BLaER1 (cell line): Measurements from ENCODE around the gene FN1.

Experiments used
- H3K27ac ChIP-seq: shearing (Covaris generic); formaldehyde crosslinking; 2 replicates; pipeline ENCODE4 v1.8.1; 2022
- H3K27me3 ChIP-seq: shearing (Covaris generic); formaldehyde crosslinking; 2 replicates; pipeline ENCODE4 v1.8.1; 2022
- H3K36me3 ChIP-seq: shearing (Covaris generic); formaldehyde crosslinking; 2 replicates; pipeline ENCODE4 v1.8.1; 2022
- H3K4me1 ChIP-seq: shearing (Covaris generic); formaldehyde crosslinking; 2 replicates; pipeline ENCODE4 v1.8.1; 2022
- H3K4me2 ChIP-seq: shearing (Covaris generic); formaldehyde crosslinking; 2 replicates; pipeline ENCODE4 v1.8.1; 2022
- H3K4me3 ChIP-seq: shearing (Covaris generic); formaldehyde crosslinking; 2 replicates; pipeline ENCODE4 v1.8.1; 2022
- H3K9ac ChIP-seq: shearing (Covaris generic); formaldehyde crosslinking; 2 replicates; pipeline ENCODE4 v1.8.1; 2022
- H3K9me3 ChIP-seq: shearing (Covaris generic); formaldehyde crosslinking; 2 replicates; pipeline ENCODE4 v1.8.1; 2022
- H4K20me1 ChIP-seq: shearing (Covaris generic); formaldehyde crosslinking; 2 replicates; pipeline ENCODE4 v1.8.1; 2022
- Cebpa-rat ChIP-seq: shearing (Covaris generic); IDR thresholded peaks from 2 replicates; pipeline ENCODE4 v1.8.1; 2022

FN1 gene

GRCh38 chr2:215356334-215356947, 79.4 kb downstream of the FN1 start:
- Histone ChIP-seq H3K4me1 (no peaks in the 10 kb centered on the region), H3K27me3 (no peaks in the 10 kb centered on the region), H3K4me2 (no peak overlapping the region), H4K20me1 (no peaks in the 10 kb centered on the region), H3K9me3 (no peaks in the 10 kb centered on the region), H3K36me3 (peaks cover 43% of the 10 kb centered on the region), H3K27ac (no peak overlapping the region), H3K4me3 (no peak overlapping the region), H3K9ac (no peak overlapping the region)
- TF ChIP-seq Cebpa-rat: no peak

DNA sequence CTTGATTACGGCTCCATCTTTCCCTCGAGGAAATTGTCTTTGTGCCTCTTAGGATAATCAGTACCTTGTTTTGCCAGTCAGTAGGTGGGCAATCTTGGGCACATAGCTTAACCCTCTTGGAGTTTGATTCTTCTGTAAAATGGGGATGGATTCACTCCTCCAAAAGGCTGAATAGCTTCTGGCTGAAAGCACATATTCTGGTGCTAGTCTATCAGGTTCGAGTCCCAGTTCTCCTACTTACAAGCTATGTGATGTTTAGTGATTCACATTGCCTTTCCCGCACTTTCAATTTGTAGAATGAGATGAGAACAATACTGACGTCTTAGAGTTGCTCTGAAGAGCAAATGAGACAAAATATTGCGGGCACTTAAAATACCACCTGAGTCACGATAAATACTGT, 80.1 kb downstream of the FN1 start:
- no peak overlapping the region for H3K4me3 ChIP-seq
- H3K4me2 ChIP-seq: no peak overlapping the region
- H3K27ac ChIP-seq: no peak overlapping the region
- no peaks in the 10 kb centered on the region for H3K4me1 ChIP-seq
- H3K27me3 ChIP-seq: no peaks in the 10 kb centered on the region
- H3K36me3 ChIP-seq: peaks cover 49% of the 10 kb centered on the region
- no peak for TF ChIP-seq Cebpa-rat
- no peaks in the 10 kb centered on the region for H3K9me3 ChIP-seq
- no peaks in the 10 kb centered on the region for H4K20me1 ChIP-seq
- no peak overlapping the region for H3K9ac ChIP-seq

- Histone ChIP-seq H3K9ac (no peak overlapping the region), H3K27me3 (no peaks in the 10 kb centered on the region), H3K27ac (no peak overlapping the region), H3K4me3 (no peak overlapping the region), H3K4me2 (no peak overlapping the region), H3K4me1 (no peaks in the 10 kb centered on the region), H4K20me1 (no peaks in the 10 kb centered on the region), H3K36me3 (peaks cover 57% of the 10 kb centered on the region), H3K9me3 (no peaks in the 10 kb centered on the region)
- no peak for TF ChIP-seq Cebpa-rat
Observed at GRCh38 chr2:215354771-215355695, 80.8 kb downstream of the FN1 start.

DNA sequence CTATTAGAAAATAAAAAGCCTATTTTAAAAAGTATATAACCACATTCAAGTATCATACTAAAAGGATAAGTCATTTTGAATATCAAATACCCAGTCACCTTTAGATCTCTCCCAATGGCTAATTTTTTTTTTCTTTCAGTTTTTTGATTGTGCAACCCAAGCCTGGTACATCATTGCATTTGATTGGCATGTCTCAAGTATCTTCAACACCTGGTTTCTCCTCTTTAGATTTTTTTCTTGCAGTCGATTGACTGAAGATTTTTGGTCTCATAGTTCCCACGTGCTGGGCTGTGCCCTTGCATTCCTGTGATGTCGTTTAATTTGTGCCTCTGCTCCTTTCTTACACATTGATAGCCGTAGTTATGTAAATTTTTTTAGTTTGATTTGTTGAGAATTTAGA, 83.3 kb downstream of the FN1 start:
- no peak overlapping the region for H3K4me2 ChIP-seq
- H3K4me3 ChIP-seq: no peak overlapping the region
- H4K20me1 ChIP-seq: no peaks in the 10 kb centered on the region
- H3K27me3 ChIP-seq: no peaks in the 10 kb centered on the region
- no peak for TF ChIP-seq Cebpa-rat
- H3K27ac ChIP-seq: no peak overlapping the region
- no peaks in the 10 kb centered on the region for H3K9me3 ChIP-seq
- peaks cover 74% of the 10 kb centered on the region for H3K36me3 ChIP-seq
- H3K4me1 ChIP-seq: no peaks in the 10 kb centered on the region
- H3K9ac ChIP-seq: no peak overlapping the region

- no peak for TF ChIP-seq Cebpa-rat
- Histone ChIP-seq H3K27ac (no peak overlapping the region), H3K27me3 (no peaks in the 10 kb centered on the region), H3K4me3 (no peak overlapping the region), H3K9ac (no peak overlapping the region), H4K20me1 (no peaks in the 10 kb centered on the region; the same call in 1 of the 2 replicates), H3K36me3 (peaks cover 92% of the 10 kb centered on the region), H3K4me1 (no peaks in the 10 kb centered on the region), H3K9me3 (no peaks in the 10 kb centered on the region), H3K4me2 (no peak overlapping the region)
Observed at GRCh38 chr2:215347878-215348277, 88.0 kb downstream of the FN1 start.

DNA sequence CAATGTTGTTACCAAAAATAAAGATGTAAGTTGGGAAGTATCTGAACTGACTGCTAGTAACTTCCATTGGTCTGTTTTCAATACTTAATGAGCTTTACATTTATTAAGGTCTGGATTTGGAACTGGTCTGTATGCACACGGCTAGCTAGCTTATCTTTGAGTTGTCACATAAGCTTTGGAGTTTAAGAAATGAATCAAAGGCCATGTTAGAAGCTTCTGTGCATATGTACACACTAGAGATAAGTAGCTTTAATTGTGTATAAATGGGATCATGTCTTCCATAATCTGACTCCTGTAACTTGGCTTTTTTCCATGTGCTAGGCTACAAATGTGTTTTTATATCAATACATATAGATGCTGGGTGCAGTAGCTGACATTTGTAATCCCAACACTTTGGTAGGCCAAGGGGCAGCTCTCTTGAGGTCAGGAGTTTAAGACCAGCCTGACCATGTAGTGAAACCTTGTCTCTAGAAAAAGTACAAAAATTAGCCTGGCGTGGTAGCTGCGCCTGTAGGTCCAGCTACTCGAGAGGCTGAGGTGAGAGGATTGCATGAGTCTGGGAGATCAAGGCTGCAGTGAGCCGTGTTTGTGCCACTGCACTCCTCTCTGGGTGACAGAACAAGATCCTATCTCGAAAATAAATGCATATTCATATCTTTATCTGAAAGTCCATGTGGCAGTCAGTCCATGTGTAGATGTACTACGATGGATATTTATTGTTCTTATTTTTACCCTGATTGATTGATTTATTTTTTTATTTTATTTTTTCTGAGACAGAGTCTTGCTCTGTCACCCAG, 96.8 kb downstream of the FN1 start:
- H3K4me2 ChIP-seq: no peak overlapping the region
- no peaks in the 10 kb centered on the region for H3K27me3 ChIP-seq
- H4K20me1 ChIP-seq: peaks cover 6% of the 10 kb centered on the region; the same call in 1 of the 2 replicates
- no peaks in the 10 kb centered on the region for H3K9me3 ChIP-seq
- H3K36me3 ChIP-seq: peaks cover 98% of the 10 kb centered on the region
- no peak for TF ChIP-seq Cebpa-rat
- no peak overlapping the region for H3K4me3 ChIP-seq
- no peaks in the 10 kb centered on the region for H3K4me1 ChIP-seq
- H3K9ac ChIP-seq: no peak overlapping the region
- no peak overlapping the region for H3K27ac ChIP-seq

GRCh38 chr2:215332872-215333595, 102.8 kb downstream of the FN1 start:
- peaks cover 89% of the 10 kb centered on the region for H3K36me3 ChIP-seq
- no peaks in the 10 kb centered on the region for H3K9me3 ChIP-seq
- no peak overlapping the region for H3K4me3 ChIP-seq
- H3K4me2 ChIP-seq: peak overlapping the region; percentile 60
- no peak overlapping the region for H3K27ac ChIP-seq
- peaks cover 58% of the 10 kb centered on the region for H4K20me1 ChIP-seq
- H3K27me3 ChIP-seq: no peaks in the 10 kb centered on the region
- peaks cover 32% of the 10 kb centered on the region for H3K4me1 ChIP-seq
- no peak for TF ChIP-seq Cebpa-rat
- H3K9ac ChIP-seq: no peak overlapping the region

DNA sequence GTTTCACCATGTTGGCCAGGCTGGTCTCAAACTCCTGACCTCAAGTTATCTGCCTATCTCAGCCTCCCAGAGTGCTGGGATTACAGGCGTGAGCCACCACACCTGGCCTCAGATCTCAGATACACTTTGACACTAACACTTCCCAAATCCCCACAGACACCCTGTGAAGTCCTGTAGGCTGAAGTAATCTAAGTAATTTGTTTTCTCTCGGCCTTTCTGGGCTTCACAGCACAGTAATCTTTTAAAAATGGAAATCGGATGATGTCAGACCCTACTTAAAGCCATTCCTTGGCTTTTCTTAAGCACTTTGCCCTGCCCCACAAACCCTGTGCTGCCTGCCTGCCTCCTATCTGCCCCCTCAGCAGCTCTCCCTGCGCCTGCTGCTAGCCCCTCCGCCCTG, 107.8 kb downstream of the FN1 start:
- 0 out of 2 replicates have a peak overlapping the region, but pooled peaks have one; percentile 7 for H3K4me2 ChIP-seq
- no peak for TF ChIP-seq Cebpa-rat
- peaks cover 86% of the 10 kb centered on the region for H4K20me1 ChIP-seq
- H3K27ac ChIP-seq: no peak overlapping the region
- H3K27me3 ChIP-seq: no peaks in the 10 kb centered on the region
- peaks cover 92% of the 10 kb centered on the region for H3K36me3 ChIP-seq
- H3K9ac ChIP-seq: no peak overlapping the region
- H3K9me3 ChIP-seq: no peaks in the 10 kb centered on the region
- peaks cover 35% of the 10 kb centered on the region for H3K4me1 ChIP-seq
- H3K4me3 ChIP-seq: no peak overlapping the region

DNA sequence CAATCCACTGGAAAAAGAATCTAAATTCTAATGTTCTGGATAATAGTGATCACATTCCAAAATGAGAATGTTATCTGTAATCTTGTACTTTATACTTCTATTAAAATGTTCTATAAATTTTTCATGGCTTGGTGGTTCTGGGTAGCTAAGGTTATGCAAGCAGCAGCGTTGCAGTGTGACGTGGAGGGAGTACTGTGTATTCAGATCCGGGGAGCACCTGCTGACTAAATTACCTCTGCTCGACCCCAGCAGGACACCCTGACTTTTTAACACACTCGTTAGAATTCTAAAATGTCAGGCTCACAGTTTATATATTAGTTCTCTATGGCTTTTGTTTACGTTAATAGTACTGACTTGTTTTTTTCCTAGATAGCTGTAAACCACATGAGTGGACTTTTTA, 111.1 kb downstream of the FN1 start:
- no peak for TF ChIP-seq Cebpa-rat
- H3K4me3 ChIP-seq: no peak overlapping the region
- peaks cover 100% of the 10 kb centered on the region for H3K36me3 ChIP-seq
- H3K9me3 ChIP-seq: peaks cover 20% of the 10 kb centered on the region
- H3K4me2 ChIP-seq: no peak overlapping the region
- H4K20me1 ChIP-seq: peaks cover 58% of the 10 kb centered on the region
- no peak overlapping the region for H3K27ac ChIP-seq
- peaks cover 27% of the 10 kb centered on the region for H3K4me1 ChIP-seq
- H3K27me3 ChIP-seq: no peaks in the 10 kb centered on the region
- no peak overlapping the region for H3K9ac ChIP-seq
